AG10803 (cell line): ENCODE results near the gene OSBPL5.

Source experiments
- DNase-seq: peaks from one replicate; pipeline ENCODE4 v3.0.0; 2010; ENCODE audit warnings: low read depth
- H3K4me3 ChIP-seq: 2 replicates; pipeline ENCODE4 v1.5.1; 2011; ENCODE audit warnings: mild to moderate bottlenecking, low read length, control low read depth
- TF ChIP-seq, protein P1 (sequence below): conservative IDR thresholded peaks from 2 replicates; pipeline ENCODE4 v1.5.1; 2011; ENCODE audit warnings: mild to moderate bottlenecking, low read length, control low read depth, inconsistent platforms

The OSBPL5 gene

DNA sequence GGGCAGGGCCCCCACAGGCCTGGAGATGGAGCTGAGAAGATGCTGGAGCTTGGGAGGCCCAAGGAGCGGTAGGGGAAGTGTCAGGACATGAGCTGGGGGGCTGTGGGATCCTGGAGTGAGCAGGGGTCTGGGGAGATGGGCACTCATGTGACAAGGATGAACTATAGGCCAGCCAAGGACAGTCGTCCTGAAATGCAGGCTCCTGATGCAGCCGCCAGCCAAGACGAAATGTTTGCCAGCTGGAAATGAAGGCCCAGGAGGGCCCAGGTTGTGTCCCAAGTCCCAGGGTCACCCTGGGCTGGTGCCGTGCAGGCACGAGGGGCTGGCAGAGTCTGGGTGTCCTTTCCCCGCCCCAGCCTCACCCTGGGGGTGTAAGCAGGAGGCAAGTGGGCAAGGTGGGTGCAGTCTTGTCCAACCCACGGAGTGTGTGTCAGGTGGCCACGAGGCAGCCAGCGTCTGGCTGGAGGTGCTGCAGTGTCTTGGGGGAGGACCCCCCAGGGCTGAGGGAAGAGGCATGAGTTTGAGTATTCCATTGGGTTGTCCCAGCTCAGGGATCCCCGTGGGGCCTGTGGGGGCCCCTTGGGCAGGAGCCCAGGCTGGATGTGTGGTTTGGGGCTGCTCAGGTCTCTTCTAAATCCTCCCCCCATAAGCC lies 32.1 kb upstream of the OSBPL5 start:
- no peak for DNase-seq
- TF ChIP-seq, protein P1, sequence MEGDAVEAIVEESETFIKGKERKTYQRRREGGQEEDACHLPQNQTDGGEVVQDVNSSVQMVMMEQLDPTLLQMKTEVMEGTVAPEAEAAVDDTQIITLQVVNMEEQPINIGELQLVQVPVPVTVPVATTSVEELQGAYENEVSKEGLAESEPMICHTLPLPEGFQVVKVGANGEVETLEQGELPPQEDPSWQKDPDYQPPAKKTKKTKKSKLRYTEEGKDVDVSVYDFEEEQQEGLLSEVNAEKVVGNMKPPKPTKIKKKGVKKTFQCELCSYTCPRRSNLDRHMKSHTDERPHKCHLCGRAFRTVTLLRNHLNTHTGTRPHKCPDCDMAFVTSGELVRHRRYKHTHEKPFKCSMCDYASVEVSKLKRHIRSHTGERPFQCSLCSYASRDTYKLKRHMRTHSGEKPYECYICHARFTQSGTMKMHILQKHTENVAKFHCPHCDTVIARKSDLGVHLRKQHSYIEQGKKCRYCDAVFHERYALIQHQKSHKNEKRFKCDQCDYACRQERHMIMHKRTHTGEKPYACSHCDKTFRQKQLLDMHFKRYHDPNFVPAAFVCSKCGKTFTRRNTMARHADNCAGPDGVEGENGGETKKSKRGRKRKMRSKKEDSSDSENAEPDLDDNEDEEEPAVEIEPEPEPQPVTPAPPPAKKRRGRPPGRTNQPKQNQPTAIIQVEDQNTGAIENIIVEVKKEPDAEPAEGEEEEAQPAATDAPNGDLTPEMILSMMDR, result no peak

DNA sequence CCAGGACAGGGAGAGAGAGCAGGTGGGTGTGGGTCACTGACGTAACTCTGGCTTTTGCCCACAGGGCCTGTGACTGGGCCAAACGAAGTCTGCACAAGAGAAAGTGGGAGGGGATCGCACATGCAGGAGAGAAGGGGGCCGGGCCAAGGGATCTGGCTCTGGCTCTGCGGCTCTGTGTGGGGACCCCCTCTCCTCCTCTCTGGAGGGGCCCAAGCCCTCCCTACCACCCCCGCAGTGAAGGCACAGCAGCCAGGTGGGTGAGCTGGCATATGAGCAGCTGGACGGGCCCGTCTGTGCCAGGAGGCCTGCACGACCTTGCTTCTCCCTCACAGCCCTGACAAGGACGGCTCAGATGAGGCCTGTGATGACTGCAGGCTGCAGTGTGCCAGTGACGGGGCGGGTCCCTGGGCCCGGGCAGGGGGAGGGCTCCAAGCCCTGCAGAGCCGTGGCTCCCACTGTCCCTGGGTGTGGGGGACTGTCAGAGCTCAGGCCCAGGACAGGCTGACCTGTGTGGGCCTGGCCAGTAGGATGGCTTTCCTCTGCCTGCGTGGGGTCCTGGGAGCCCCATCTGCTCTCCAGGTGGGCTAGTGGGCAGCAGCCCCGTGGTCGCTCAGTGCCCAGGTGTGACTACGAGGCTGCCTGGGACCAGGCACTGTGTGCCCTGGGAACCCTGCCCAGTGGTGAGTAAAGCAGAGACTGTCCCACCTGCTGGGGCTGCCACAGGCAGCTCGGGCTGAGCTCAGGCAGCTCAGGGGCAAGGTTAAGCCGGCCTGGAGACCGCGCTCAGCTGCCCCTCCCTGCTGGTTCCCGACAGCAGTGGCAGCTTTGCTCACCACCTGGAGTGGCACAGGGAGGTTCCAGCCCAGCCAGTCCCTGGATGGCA lies 31.3 kb upstream of the OSBPL5 start:
- TF ChIP-seq, protein P1, result no peak
- DNase-seq, result no peak

More for the DNA sequence above, 32.1 kb upstream of the OSBPL5 start:
- no peak overlapping the region for H3K4me3 ChIP-seq

DNA sequence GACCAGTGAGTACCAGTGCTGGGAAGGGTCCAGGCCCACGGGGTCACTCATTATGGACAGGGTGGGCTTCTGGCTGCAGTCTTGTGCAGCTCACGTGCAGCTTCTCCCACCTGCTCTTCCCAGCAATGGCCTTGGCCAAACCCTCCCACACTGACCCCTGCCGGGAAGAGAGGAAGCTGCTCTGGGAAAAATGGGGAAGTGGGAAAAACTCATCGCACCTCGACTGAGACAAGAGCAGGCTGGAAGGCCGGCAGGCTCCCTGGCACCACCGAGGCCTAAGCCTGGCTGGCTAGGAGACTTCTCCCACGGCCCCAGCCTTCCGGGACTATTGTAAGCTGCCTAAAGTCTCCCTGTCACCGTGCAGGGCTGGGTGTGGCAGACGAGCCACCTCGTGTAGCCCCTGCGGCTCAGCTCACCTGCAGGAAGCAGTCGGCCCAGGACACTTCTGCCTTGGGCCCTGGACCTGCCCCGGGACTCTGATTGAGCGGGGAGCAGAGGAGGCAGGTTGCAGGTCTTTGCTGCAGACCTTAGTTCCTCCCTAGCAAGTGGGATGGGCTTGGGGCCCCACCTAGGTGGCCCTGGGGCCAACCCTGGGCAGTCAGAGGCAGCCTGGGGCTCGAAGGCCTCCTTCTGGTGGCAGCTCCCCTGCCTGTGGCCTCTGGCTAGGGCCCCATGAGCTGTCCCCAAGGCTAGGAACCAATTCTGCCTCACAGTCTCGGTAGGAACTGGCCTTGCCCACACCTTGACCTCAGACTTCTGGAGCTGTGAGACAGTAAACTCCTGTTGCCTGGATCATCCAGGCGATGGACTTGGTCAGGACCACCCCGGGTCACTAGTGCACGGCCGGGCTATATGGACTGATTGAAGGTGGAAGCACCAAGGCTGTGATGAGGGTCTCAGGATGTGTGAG lies 30.4 kb upstream of the OSBPL5 start:
- peak; percentile 15 for DNase-seq
- no peak overlapping the region for H3K4me3 ChIP-seq
- TF ChIP-seq, protein P1, result peak; percentile 60

More for the DNA sequence above, 31.3 kb upstream of the OSBPL5 start:
- H3K4me3 ChIP-seq, result no peak overlapping the region

DNA sequence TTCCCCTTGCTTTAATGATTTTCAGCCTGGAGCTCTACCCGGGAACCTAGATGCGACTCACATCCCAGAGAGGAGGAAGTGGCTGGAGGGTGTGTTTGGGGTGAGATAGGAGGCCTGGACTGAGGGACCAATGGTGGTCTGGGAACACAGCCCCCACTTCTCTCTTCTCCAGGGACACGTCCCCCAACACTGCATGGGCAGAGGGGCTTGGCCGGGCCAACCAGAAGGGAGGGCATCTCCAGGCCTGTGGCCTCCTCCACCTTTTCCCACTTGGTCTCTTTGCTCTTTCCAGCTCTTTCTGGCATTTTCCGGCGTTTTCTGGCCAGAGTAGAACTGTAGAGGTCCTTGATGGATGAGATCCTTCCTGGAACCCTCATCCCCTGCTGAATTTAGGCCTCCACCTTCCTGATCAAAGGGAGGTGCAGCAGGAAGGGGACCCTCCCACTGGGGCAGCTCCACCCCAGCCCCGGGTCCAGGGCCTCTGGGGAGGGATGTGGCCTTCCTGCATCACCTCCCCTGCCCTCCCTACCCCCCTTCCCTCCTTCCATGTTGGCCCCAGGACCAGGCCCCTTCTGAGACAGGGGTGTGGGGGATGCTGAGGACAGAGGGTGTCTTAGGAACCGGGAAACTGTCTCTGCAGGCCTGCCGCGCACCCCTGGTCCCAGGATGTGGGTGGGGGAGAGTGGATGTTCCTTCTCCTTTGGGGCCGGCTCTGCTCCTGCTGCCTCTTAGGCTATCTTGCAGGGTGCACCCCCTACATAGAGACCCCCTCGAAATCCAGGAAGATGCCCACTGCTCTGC lies 29.1 kb upstream of the OSBPL5 start:
- no peak for DNase-seq
- no peak overlapping the region for H3K4me3 ChIP-seq
- TF ChIP-seq, protein P1, result no peak

DNA sequence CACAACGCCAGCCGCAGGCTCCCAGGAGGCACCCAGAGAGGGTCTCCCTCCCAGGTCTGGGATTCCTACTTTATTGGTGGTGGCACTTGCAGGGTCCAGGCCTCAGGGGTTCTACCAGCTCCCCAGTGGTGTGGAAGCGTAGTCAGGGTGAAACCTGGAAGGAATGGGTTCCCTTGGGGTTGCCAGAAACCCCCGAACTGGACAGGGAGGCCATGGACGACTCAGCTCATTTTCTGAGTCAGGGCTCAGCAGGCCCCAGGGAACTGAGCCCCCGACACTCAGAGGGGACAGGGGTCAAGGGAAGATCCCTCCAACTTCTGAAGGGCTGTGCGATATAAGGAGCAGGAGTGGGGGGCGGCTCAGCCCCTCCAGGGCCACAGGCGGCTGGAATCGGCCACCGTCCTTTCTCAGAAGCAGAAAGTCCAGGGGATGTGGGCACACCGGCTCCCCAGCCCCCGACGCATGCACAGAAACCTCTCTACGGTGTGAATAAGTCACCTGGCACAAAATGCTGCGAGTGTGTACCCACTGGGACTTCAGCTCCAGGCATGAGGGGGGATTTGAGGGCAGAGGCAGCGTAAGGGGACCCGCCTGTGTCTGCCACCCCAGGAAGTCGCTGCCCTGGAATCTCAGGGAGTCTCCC lies 28.4 kb upstream of the OSBPL5 start:
- TF ChIP-seq, protein P1, result no peak
- no peak overlapping the region for H3K4me3 ChIP-seq
- DNase-seq, result no peak
